ENCODE results near the gene RASL11B. TPM values are rescaled to one million over a fixed set of nuclear protein-coding genes. Genes with fewer than 3 reads are reported as not detected.

Gene RASL11B
- total and polyA plus RNA-seq, 2 of the 13 experiments (the other 11 are each of a cell fraction or from before 2014, with no cell fraction given), result 0.07 to 0.20 TPM

DNA sequence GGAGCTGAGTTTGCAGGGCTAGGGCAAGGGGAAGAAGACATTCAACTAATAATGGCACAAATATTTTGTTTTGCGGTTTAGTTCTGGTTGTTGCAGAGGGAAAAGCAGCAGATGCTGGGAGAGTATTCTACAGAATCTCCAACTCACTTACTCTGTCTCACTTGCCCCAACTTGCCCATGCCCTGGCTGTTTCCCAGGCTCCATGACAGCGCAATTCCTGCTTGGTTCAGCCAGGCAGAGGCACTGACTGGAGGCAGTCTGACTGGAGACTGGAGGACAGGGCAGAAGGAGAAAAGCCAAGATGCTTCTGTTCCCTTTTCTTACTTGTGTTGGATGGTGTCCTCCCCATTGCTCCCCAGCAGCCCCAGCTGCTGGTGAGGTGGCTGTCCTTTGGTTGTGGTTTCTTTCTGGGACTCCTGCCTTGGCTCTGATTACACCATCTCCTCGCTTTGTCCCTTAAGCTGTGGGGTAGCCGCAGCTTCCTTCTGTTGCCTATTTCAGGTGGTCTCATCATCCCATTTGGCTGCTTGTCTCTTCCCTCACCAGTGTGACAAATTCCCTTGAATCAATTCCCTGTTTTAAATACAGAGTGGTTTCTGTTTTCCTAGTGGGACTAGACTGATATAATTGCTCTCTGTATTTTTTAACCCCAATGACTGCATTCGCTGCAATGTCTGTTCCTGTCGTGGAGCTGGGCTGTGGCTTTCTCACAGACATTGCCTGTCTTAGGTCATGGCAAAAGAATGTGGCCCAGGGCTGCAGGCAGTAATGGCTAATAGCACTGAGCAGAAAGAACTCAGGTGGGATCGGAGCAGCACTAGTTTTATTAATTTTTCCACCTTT lies 24.2 kb upstream of the RASL11B start:
- Histone ChIP-seq H3K4me1 (ENCODE audit: insufficient read depth, low read length) (peaks cover 19% of the 10 kb centered on the region), H3K79me2 (ENCODE audit: insufficient read depth, low read length) (no peaks in the 10 kb centered on the region), H3K4me2 (ENCODE audit: low read depth, low read length) (peak overlapping the region; percentile 61), H4K20me1 (ENCODE audit: insufficient read depth, low read length) (no peaks in the 10 kb centered on the region), H3K9ac (ENCODE audit: insufficient read depth, low read depth, low read length) (no peak overlapping the region), H3K4me3 (replicated peaks in 1 of 3; ENCODE audit: insufficient read depth in 1 of 3, low read depth in 2 of 3, low read length in 3 of 3) (no peak overlapping the region), H3K27ac (ENCODE audit: extremely low read length, insufficient read depth, low read length) (no peak overlapping the region), H3K36me3 (replicated peaks in 1 of 2; ENCODE audit: control insufficient read depth in 1 of 2, insufficient read depth in 2 of 2, low read length in 2 of 2) (no peaks in the 10 kb centered on the region), H3K9me3 (ENCODE audit: low read length) (no peaks in the 10 kb centered on the region), H2AFZ (ENCODE audit: low read length) (no peak overlapping the region), H3K27me3 (ENCODE audit: control insufficient read depth in 1 of 2, insufficient read depth in 2 of 2, low read length in 2 of 2) (no peaks in the 10 kb centered on the region; a peak in 2 of 5 replicates)
- BruUV-seq (replicated peaks), result no TSS peak
- DNase-seq (ENCODE audit: low spot score), result peak; percentile 31
- peak; percentile 36; the same call in 1 of the 2 replicates for TF ChIP-seq PHF21A (CRISPR knock-in tag; IDR thresholded peaks at IDR 0.05)
- 0 out of 2 replicates have a peak, but pooled peaks have one; percentile 46 for TF ChIP-seq JUND (CRISPR knock-in tag; IDR thresholded peaks at IDR 0.05)
- TF ChIP-seq, protein P1, sequence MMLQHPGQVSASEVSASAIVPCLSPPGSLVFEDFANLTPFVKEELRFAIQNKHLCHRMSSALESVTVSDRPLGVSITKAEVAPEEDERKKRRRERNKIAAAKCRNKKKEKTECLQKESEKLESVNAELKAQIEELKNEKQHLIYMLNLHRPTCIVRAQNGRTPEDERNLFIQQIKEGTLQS (CRISPR knock-in tag; IDR thresholded peaks at IDR 0.05), result peak; percentile 58
- TF ChIP-seq ATF7 (IDR thresholded peaks at IDR 0.05), result no peak
- TF ChIP-seq ATF7 (CRISPR knock-in tag; IDR thresholded peaks at IDR 0.05), result peak; percentile 47; the same call in 1 of the 2 replicates
- TF ChIP-seq KLF13 (CRISPR knock-in tag; IDR thresholded peaks at IDR 0.05), result no peak
- TF ChIP-seq, protein P2, sequence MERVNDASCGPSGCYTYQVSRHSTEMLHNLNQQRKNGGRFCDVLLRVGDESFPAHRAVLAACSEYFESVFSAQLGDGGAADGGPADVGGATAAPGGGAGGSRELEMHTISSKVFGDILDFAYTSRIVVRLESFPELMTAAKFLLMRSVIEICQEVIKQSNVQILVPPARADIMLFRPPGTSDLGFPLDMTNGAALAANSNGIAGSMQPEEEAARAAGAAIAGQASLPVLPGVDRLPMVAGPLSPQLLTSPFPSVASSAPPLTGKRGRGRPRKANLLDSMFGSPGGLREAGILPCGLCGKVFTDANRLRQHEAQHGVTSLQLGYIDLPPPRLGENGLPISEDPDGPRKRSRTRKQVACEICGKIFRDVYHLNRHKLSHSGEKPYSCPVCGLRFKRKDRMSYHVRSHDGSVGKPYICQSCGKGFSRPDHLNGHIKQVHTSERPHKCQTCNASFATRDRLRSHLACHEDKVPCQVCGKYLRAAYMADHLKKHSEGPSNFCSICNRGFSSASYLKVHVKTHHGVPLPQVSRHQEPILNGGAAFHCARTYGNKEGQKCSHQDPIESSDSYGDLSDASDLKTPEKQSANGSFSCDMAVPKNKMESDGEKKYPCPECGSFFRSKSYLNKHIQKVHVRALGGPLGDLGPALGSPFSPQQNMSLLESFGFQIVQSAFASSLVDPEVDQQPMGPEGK (CRISPR knock-in tag; IDR thresholded peaks at IDR 0.05), result no peak
- intact Hi-C loops (cut with micrococcal nuclease; ENCODE audit: unreplicated experiment) (loop anchor here (5.0 kb wide), 1 partner anchor 281 kb away; no protein-coding TSS in a partner anchor), in situ Hi-C loops (cut with HindIII; ENCODE audit: extremely low pct_ligation_motif_present, low pct_unique_long_range_greater_than_20kb) (no loop called here)
- WGBS (ENCODE audit: low lambda C conversion rate), result 38% methylated on average over 6 of the region's 7 CpGs
- CTCF ChIA-PET (ENCODE audit: low intra/inter-chr PET ratio, low total read pairs), result no interaction called here
- FAIRE-seq, result no peak
- peak; percentile 90 for ATAC-seq
- POLR2A ChIA-PET, result no interaction called here

Measured in HepG2 (cell line).